Body of pancreas (tissue), 4 donors: ENCODE measurements around the gene GPR18.

Experiments
- POLR2A ChIP-seq, 3 donors: fragments of 450-650 bp; IDR thresholded peaks; one replicate each; pipeline ENCODE4 v1.6.1; 2016; ENCODE audit warnings: antibody characterized with exemption in 3 of 3, mild to moderate bottlenecking in 2 of 3
- TF ChIP-seq, protein P1 (sequence below), 7 experiments: fragments of 450-650 bp in 4 of 7; fragments of 200-600 bp in 3 of 7; sonication (generic) in 3 of 7; IDR thresholded peaks; one replicate each; pipeline ENCODE4 v1.5.1; 2016 to 2019; ENCODE audit warnings: antibody characterized with exemption in 7 of 7

DNA sequence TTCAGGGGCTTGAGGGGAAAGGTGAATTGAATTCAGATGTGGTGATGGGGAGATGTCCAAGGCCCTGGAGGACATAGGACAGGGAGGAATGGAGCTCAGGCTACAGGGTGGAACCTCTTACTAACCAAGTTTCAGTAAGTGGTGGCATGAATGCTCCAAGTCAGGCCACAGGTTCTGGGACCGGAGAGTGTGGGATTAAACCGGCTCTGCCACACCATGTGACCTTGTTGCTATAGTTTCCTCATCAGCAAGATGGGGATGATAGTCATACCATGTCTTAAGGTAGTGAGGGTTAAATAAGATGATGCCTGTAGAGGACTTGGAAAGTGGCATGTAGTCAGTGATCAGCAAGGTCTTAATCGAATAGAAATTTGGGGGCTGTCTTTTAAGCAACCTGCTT, 32.7 kb upstream of the GPR18 start:
- TF ChIP-seq, protein P1, sequence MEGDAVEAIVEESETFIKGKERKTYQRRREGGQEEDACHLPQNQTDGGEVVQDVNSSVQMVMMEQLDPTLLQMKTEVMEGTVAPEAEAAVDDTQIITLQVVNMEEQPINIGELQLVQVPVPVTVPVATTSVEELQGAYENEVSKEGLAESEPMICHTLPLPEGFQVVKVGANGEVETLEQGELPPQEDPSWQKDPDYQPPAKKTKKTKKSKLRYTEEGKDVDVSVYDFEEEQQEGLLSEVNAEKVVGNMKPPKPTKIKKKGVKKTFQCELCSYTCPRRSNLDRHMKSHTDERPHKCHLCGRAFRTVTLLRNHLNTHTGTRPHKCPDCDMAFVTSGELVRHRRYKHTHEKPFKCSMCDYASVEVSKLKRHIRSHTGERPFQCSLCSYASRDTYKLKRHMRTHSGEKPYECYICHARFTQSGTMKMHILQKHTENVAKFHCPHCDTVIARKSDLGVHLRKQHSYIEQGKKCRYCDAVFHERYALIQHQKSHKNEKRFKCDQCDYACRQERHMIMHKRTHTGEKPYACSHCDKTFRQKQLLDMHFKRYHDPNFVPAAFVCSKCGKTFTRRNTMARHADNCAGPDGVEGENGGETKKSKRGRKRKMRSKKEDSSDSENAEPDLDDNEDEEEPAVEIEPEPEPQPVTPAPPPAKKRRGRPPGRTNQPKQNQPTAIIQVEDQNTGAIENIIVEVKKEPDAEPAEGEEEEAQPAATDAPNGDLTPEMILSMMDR (IDR thresholded peaks at IDR 0.05) = no peak
- no peak for TF ChIP-seq POLR2A (IDR thresholded peaks at IDR 0.05)
